ENCODE measurements around the gene MDK.

Gene MDK

DNA sequence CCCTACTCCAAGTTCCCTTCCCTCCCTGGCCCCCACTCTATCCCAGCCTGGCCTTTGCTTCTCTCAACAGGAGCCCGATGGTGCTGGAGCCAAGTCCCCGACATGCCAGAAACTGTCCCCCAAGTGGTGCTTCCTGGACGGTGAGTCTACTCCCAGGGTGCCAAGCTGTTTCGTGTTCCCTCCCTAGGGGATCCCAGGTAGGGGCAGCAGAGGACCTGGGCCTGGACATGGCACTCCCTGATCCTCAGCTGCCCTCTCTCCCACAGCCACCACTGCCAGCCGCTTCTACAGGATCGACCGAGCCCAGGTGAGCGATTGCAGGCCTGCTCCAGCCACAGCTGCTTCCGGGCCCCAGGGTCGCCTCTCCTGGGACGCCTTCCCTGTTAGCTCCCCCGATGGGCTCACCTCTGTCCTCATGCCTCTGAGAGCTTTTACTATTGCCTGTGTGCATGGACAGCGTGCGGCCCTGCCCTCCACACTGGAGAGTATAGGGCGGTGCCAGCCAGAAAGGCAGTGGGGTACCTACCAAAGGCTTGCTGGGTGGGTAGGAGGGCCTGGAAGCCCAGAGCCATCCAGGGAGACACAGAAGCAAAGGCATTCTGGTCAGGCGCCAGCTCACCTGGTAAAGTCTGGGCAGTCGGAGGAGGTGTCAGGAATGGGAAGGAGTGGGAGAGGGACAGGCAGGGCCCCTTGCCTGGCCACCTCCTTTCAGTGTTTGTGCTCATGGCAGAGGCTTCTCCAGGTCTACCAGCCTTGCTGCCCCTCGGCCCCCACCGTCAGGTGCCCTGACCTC, 5.0 kb upstream of the MDK start:
- H3K4me3 ChIP-seq (ENCODE audit: low read depth, low read length, poor library complexity, severe bottlenecking): no peak overlapping the region
- H3K4me2 ChIP-seq (ENCODE audit: low read length): no peak overlapping the region
- no peaks in the 10 kb centered on the region for H3F3A ChIP-seq (ENCODE audit: insufficient read depth, low read length)
- H3K9me3 ChIP-seq (ENCODE audit: low read length): no peaks in the 10 kb centered on the region
- H3K4me1 ChIP-seq (ENCODE audit: insufficient read depth, low read length, severe bottlenecking): peaks cover 11% of the 10 kb centered on the region
- H3K27ac ChIP-seq (ENCODE audit: low read depth, low read length, poor library complexity, severe bottlenecking): no peak overlapping the region
- TF ChIP-seq EZH2 (IDR thresholded peaks at IDR 0.05; ENCODE audit: borderline replicate concordance, low read length) (no peak), CTCF (IDR thresholded peaks at IDR 0.05; ENCODE audit: low read length) (no peak)
- H4K20me1 ChIP-seq (ENCODE audit: insufficient read depth, low read length): no peaks in the 10 kb centered on the region
- no peaks in the 10 kb centered on the region for H3K79me2 ChIP-seq (ENCODE audit: insufficient read depth, low read length)
- peaks cover 69% of the 10 kb centered on the region for H3K36me3 ChIP-seq (ENCODE audit: insufficient read depth, low read length)
- H3K27me3 ChIP-seq (ENCODE audit: insufficient read depth, low read length): no peaks in the 10 kb centered on the region
- no peak overlapping the region for H2AFZ ChIP-seq (ENCODE audit: low read length)
- no peak overlapping the region for H3K9ac ChIP-seq (ENCODE audit: low read length)
- H3K9me2 ChIP-seq (ENCODE audit: low read depth, low read length): no peaks in the 10 kb centered on the region

- Histone ChIP-seq H3K27me3 (ENCODE audit: insufficient read depth, low read length) (no peaks in the 10 kb centered on the region), H3K79me2 (ENCODE audit: insufficient read depth, low read length) (no peaks in the 10 kb centered on the region), H3K4me1 (ENCODE audit: insufficient read depth, low read length, severe bottlenecking) (peaks cover 17% of the 10 kb centered on the region), H3K27ac (ENCODE audit: low read depth, low read length, poor library complexity, severe bottlenecking) (no peak overlapping the region), H3K9me2 (ENCODE audit: low read depth, low read length) (no peaks in the 10 kb centered on the region), H3K9ac (ENCODE audit: low read length) (no peak overlapping the region), H2AFZ (ENCODE audit: low read length) (no peak overlapping the region), H3K4me3 (ENCODE audit: low read depth, low read length, poor library complexity, severe bottlenecking) (no peak overlapping the region), H3K36me3 (ENCODE audit: insufficient read depth, low read length) (peaks cover 60% of the 10 kb centered on the region), H3K4me2 (ENCODE audit: low read length) (no peak overlapping the region), H3F3A (ENCODE audit: insufficient read depth, low read length) (no peaks in the 10 kb centered on the region), H3K9me3 (ENCODE audit: low read length) (no peaks in the 10 kb centered on the region), H4K20me1 (ENCODE audit: insufficient read depth, low read length) (no peaks in the 10 kb centered on the region)
- TF ChIP-seq CTCF (IDR thresholded peaks at IDR 0.05; ENCODE audit: low read length) (no peak), EZH2 (IDR thresholded peaks at IDR 0.05; ENCODE audit: borderline replicate concordance, low read length) (no peak)
These were observed 4.2 kb upstream of the MDK start for GRCh38 chr11:46377290-46377689.

DNA sequence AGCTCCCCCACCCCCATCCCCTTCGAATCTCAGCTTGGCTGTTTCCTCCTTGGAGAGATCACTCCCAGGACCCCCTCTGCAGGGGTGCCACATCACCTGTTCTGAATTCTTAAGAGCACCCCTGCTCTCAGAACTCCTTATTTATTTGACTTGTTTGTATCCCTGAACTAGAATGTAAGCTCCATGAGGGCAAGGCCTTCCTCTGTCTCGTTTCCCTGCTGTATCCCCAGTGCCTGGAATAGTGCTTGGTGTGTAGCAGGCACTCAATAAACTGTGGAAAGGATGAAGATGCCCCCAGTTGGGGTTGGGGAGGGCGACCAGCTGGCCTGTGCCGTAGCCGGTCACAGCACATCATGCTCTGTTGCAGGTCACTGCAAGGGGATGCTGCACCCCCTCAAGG, 3.6 kb upstream of the MDK start:
- Histone ChIP-seq H3K4me1 (ENCODE audit: insufficient read depth, low read length, severe bottlenecking) (peaks cover 17% of the 10 kb centered on the region), H3K27me3 (ENCODE audit: insufficient read depth, low read length) (no peaks in the 10 kb centered on the region), H4K20me1 (ENCODE audit: insufficient read depth, low read length) (no peaks in the 10 kb centered on the region), H3K36me3 (ENCODE audit: insufficient read depth, low read length) (peaks cover 55% of the 10 kb centered on the region), H3K27ac (ENCODE audit: low read depth, low read length, poor library complexity, severe bottlenecking) (no peak overlapping the region), H3K9ac (ENCODE audit: low read length) (no peak overlapping the region), H3K4me3 (ENCODE audit: low read depth, low read length, poor library complexity, severe bottlenecking) (no peak overlapping the region), H3K9me3 (ENCODE audit: low read length) (no peaks in the 10 kb centered on the region), H2AFZ (ENCODE audit: low read length) (no peak overlapping the region), H3K79me2 (ENCODE audit: insufficient read depth, low read length) (no peaks in the 10 kb centered on the region), H3F3A (ENCODE audit: insufficient read depth, low read length) (no peaks in the 10 kb centered on the region), H3K9me2 (ENCODE audit: low read depth, low read length) (no peaks in the 10 kb centered on the region), H3K4me2 (ENCODE audit: low read length) (no peak overlapping the region)
- TF ChIP-seq CTCF (IDR thresholded peaks at IDR 0.05; ENCODE audit: low read length) (no peak), EZH2 (IDR thresholded peaks at IDR 0.05; ENCODE audit: borderline replicate concordance, low read length) (no peak)
